Endometrial microvascular endothelial cells (primary cell): ENCODE measurements around the gene IKZF2. TPM values are rescaled to one million over a fixed set of nuclear protein-coding genes. Genes with fewer than 3 reads are reported as not detected.

Experiments used
- in situ Hi-C: cut with HindIII; loops from 2 replicates; pipeline ENCODE4 v1.10.0; 2017; ENCODE audit warnings: low sequenced_read_pairs, low pct_unique_long_range_greater_than_20kb; ENCODE audit errors: inconsistent ontology term
- total RNA-seq: library from RNA; depleted of rRNA; stranded (reverse); fragments of >200 nt; gene quantifications from one replicate; pipeline ENCODE4 v1.2.3, GENCODE V29; 2015; ENCODE audit errors: inconsistent ontology term

IKZF2 gene
- total RNA-seq, 1 donor from 2014 or later = 4.5 TPM

DNA sequence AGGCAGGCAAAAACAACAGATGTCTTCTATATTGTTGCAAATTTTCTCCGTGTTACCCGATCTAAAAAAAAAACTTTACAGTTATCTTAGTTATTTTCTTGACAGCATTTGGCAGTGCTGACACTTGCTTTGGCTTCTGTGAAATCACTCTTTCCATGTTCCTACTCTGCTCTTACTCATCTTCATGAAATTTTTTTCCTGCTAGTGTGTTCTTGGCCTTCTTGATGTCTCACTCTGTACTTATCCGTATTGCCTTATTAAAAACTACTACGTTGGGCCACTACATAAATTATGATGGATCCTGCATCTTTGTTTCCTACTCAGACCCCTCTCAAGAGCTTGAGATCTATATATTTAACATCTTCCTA lies 134.4 kb downstream of the IKZF2 start:
- in situ Hi-C loops = no loop called here

DNA sequence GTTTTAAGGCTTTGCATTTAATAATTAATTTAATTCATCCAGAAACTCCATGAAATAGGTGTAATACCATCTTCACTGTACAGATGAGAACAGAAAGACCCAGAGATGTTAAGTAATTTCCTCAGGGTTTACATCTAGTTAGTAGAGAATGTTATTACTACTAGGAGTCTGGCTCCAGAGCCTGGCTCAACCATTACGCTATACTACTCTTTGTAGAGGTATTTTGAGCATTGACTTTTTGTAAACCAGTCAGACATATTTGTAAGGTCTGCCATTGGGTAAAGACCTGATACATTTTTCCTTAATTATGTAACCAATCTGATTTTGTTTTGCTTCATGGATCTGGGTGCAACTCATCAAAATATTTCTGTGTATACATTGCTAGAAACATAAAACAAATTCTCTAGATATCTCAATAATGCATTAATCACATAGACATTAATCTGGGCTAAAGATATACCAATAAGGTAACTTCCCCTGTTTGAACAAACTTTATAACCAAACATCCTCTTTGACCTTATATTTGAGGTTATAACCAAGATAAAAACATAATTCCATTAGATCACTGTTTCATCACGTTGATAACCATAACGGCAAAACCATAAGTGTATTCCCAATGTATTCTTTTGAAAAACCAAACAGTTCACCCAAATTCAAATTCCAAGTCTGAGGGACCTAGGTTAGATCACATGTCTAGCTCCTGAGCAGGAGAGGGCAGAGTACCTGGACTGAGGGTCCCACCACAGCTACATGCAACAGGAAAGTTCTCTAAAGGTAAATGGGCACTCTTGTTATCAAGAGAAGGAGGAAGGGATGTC lies 135.0 kb downstream of the IKZF2 start:
- in situ Hi-C loops = no loop called here

DNA sequence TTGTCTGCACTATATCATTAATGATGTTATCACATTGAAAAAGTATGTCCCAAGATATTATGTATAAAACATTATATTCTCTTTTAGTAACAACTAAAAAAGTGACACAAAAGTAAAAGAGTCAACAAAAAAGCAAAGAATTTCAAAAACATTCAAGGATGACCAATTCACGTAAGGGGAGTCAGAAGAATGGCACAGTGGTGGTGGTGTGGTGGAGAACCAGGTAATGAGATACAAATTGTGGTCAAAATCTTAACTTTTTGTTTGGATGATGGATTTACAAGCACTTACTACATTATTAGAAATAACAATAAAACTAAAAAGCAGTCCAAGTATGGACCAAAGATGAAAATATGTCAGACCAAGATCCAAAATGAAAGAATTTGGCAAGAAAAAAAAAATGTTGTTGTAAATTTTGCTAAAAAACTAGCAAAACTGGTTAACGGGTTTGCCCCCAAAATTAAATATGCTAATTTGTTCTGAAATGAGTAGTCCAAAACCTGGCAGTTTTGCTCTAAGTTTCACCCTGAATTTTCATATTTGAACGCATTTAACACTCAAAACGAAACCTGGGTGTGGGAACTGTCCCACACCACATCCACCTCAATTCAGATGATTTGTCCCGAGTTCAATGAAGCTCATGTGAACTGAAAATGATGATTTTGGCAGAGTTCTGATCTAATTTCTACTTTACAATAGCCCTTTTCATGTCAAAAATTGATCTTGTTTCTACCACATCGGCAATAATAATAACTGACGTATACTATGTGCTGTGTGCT lies 135.8 kb downstream of the IKZF2 start:
- in situ Hi-C loops = no loop called here

DNA sequence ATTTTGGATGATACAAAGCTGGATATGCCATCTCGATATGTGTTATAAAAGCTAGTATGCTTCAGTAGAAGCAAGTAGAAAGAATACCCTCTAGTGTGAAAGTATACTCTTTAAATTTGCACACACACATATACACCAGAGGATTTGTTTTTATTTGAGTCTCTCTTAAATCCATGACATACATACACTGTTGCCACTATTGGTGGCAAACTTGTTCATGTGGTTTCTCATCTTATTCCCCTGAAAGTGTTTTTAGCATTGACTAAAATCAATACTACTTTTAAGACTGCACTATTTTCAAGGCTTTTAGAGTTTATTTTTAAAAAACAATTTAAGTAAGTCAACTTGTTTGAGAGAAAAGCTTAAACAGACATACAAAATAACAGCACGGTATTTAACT lies 137.4 kb downstream of the IKZF2 start:
- in situ Hi-C loops = no loop called here

DNA sequence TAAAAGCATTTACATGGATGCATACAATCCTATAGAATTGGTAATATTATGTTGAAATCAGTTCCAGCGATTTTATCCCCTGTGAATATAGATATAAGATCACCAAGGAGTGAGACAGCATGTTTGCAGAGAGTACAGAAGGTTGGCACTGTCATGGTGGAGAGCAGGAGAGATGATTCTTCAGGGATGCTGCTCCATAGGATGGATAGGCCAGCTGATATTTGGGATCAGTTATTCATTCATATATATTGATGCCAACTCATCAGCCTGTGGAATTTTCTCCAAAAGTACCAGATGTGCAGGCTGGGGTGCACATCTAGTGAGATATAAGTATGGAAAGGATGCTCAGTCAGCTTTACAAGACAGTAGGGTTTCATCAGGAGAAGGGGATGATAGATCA lies 139.9 kb downstream of the IKZF2 start:
- in situ Hi-C loops = no loop called here

DNA sequence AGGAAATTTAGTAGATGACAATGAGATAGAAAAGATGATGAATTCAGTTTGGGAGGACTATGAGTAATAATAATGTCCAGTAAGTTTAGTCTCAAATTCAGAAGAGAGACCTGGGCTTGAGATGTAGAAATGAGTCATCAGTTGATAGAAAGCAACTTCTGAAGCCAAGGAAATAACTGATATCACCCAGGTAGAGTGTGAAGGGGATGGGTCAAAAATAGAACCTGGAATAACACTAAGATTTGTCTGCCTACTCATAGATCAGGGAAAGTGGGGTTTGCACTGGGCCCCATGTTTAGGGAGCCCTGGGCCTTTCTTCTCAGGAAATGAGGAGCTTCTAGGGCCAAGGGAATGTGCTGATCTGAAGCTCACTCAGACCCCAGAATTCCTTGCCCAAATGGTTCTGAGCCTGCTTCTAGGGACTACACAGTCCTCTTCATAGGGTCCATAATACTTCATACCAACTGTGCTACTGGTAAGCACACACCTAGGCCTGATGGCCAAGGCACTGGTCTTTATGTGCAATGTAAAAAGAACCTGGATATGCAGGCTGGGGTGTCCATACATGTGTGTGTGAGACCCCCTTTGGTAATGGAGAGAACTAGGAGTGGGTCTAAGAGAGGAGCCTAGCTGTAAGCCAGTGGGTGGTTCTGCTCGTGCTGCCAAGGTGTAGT lies 141.2 kb downstream of the IKZF2 start:
- in situ Hi-C loops = no loop called here

DNA sequence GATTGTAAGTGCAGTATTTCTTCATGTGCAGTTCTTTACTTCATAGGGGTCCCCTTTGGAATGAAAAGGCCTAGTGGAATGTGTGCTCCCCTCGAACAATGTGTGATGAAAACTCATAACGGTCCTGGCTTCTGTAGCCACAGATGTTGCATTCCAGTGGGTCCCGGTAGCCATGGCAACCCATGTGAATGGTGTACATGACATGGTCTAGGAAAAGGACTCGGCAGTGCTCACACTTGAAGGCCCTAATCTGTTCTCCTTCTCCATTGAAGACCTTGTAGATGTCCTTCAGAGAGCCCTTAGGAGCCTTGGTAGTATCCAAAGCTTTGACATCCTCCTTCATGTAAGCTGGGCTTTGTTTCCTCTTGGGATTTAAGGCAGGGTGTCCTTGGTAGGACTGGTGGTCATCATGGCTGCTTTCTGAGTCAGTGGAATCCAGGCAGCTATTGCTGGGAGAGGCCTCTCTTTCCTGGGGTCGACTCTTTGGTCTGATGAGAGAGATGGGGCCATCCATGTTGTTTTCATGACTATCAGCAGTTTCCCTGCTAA lies 144.0 kb downstream of the IKZF2 start:
- in situ Hi-C loops = no loop called here

DNA sequence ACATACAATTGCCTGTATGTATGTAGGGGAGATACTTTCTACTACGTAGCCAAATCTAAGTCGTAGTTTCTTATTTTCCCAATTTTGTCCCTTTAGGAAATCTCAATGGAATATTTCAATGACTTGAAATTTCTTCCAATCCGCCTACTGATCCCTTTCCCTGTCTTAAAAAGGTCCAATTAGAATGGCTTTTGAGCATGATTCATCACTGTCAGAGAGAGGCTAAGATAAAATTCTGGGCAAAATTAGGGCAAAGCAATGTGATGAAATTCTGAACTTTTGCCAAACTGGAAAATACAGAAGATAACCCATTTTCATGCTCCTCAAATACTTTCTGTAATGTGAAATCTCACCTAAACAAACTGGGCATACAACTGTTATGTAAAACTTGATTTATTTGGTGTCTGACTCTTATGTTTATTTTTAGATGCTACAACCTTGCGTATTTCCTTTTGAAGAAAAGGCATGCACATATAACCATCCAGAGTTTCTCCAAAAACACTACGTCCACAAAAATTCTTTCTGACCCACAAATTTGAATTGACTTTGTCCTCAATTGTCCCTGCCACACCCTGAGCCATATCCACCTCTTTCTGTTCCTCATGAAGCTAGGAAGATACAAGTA lies 147.1 kb downstream of the IKZF2 start:
- in situ Hi-C loops = no loop called here

DNA sequence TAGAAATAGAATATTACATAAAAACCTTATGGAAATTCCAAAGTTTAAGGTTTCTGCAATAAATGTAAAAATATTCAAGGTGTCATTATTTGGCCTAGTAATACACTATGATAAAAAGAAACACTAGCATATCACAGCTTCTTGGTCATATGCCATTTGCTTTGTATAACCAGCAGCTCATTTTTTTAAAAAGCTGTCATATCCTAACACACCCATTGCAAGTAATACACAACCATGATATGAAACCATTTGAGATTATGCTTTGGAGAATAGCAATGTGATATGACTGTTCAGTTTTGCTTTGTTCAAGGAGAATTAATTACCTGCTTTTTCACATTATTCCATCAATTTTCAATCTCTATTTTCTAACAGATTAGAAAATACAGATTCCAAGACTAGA lies 149.0 kb downstream of the IKZF2 start:
- in situ Hi-C loops = no loop called here

DNA sequence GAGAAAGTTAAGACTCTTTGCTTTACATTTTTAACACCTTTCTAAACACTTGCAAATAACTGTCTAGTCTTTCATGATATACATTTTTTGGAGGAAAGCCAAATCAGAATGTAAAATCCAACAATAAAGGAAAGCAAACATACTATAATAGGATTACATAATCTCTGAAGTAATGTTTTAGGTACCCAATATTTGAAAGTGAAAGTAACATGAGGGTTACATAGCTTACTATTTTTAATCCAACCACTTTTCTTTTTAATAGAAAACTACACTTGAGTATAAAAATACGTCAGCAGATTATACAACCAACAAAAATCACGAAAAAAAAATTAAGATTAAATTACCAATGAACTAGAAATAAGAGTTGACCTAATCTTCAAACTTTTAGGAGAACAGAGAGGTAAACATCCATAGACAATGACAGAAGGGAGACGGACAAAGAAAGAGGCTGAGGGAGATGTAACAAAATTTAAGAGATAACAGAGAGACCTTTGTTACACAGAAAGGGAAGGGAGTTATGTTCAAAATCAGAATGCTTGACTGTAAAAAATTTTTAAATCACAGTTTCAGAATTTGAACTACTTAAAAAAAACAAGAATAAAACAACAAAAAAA lies 150.0 kb downstream of the IKZF2 start:
- in situ Hi-C loops = no loop called here

DNA sequence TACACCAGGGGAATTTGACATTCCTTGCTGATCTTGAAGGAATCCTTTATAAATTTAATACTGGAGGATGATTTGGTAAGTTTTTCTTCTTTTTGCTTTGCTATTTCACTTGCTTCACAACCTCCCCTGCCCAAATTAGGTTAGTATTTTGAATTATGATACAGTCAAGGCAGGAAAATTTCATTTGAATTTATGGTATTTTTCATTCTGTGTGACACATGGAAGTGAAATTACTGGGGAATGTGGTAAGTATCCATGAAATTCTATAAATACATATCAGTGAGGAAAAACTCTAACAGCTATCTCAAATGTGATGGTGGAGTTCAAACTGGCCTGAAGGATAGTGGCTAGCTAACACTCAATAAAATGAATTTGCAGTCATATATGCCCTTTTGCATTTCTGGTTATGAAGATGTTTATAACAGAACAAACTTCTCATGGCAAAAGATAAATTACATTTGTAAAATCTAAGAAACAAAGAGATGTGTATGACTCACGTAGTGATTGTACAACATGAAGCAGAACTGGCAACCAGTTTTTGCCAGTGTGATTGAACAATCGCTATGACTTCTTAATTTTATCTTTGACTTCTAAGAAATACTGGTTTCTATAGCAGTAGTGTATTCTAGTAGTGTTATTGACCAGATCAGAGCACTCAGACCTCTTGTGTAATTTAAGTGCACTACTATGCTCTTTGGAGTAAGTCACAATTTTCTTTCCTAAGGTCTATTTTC lies 152.6 kb downstream of the IKZF2 start:
- in situ Hi-C loops = no loop called here

DNA sequence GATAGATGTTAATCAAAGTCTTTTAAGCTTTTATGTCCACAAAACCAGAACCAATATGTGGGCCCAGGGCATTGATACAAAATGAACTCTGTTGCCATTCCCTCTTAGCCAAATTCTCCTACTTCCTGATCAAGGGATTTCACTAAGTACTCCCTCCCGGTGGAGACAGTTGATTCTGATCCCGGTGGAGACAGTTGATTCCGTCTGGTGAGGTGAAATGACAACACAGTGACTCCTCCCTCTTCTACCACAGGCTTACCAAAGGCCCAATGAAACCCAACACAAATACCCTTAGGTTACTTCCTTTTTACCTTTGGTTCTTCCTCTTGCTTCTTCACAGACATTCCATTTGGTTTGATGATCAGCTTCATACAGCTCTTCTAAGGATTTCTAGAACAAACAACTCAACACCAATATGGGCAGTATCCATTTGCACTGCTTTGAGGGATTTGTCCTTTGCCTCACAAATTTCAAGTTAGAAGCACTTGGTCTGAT lies 153.8 kb downstream of the IKZF2 start:
- in situ Hi-C loops = no loop called here

DNA sequence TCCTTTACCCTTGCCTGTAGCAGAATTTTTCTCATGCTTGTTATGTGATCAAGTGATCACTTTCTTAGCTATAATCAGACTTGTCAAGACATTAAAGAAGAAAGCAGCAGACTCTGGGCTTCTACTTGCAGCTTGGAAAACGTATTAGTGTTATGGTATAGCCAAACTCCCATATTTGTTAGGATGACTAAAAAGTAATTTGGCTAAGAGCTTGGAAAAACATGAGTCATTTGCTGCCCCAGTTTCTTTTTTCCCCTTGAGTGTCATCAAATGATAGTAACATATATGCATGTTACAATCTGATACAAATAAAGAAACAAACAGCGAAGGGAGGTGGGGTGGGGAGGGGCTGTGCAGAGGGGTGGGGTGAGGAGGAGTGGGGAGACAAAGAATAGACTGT lies 155.5 kb downstream of the IKZF2 start:
- in situ Hi-C loops = no loop called here

DNA sequence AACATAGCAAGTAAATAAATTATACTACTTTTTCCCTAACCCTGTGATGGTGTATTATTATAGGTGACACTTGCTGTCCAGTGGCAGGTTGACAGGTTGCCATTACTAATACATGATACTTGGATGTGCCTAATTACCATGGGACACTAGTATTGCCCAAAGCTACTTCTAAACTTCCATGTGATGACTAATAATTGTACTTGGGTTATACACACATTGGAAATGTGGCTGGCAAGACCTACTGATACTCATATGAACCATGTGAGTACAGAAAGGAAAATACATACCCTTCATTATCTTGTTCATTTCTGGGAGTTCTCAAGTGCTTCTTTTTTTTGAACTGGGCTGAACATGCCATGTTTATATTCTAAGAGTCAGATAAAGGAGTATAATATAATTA lies 156.4 kb downstream of the IKZF2 start:
- in situ Hi-C loops = no loop called here

DNA sequence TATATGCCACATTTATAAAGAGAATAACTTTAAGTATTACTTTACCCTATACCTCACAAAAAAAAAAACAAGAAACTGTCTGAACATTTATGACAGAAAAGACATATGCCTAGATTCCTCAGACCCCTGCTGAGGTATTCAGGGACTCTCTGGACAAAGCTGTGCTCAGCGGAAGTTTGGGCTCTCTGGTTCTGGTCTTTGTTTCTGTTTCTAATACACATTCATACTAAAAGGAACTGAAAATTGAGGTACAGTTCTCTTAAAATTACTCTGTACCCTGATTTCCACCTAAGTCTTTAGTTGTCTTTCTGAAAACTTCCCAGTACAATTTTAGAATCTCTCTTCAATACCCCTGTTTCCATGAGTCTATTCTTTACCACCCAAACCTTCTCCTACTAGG lies 160.3 kb downstream of the IKZF2 start:
- in situ Hi-C loops = no loop called here

DNA sequence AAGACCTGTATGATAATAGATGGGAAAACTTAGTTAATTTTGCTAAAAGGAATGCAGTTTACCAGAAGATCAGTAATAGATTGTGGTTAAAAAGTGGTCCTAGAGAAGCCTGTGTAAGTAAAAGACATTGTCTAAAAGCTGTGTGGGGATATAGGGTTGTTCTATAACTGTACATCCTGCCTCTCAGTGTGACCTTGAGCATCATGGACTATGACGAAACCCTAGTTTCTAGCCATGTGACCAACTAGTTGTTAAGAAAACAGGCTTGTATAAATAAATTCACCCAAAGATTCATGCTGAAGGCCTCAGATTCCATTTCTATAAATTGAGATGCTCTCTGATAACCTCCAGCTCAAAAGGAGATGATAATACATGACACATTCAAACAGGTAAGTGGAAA lies 160.7 kb downstream of the IKZF2 start:
- in situ Hi-C loops = no loop called here

DNA sequence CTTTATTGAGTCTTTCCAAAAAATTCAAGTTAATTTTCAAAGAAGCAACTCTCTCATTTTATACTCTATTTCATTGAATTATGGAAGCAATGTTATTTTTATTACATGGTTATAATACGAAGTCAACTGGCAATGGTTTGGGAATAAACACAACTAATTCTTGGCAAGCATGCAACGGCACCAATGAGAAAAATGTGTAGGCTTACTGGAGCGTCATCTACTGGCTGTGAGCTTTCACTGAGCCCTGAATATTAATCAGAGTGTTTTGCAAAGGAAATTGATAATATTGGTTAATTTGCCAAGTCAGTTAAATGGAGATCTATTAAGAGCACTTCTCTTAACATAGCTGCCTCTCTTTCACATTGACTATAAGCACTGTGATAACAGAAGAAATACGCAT lies 163.9 kb downstream of the IKZF2 start:
- in situ Hi-C loops = no loop called here

DNA sequence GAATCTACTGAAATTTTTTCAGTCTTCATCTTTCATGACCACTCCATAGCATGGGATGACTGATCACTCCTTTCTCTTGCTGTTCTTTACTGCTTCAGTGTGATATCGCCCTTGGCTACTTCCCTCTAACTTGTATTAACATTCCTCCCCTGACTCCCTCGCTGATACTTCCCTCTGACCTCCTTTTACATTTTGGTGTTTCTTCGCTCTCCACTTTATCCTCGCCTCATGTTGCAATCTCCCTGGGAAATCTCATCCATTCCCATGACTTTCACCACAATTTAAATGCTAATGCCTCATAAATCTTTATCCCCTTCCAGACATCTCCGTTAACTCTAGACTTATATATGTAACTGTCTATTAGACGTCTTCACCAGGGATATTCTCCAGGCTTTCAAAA lies 167.3 kb downstream of the IKZF2 start:
- in situ Hi-C loops = no loop called here
